Caco-2 (cell line): Measurements from ENCODE around the gene CPB1. TPM values are rescaled to one million over a fixed set of nuclear protein-coding genes. Genes with fewer than 3 reads are reported as not detected.

ENCODE experiments used
- BruUV-seq: library from RNA; stranded (reverse); fragments of 400-500 nt; replicated peaks from 2 replicates; lab custom pipeline; 2021; lab: Mats Ljungman, UMichigan
- CTCF ChIA-PET: fragments of 300-600 bp; sonication (Branson Sonifier 250); formaldehyde crosslinking; loops from one replicate; lab custom pipeline; 2022; ENCODE audit warnings: antibody characterized with exemption; lab: Charles Lee
- POLR2A ChIA-PET: fragments of 300-600 bp; sonication (Branson Sonifier 250); formaldehyde crosslinking; loops from one replicate; lab custom pipeline; 2022; ENCODE audit warnings: antibody characterized with exemption; lab: Charles Lee
- DNase-seq, 2 experiments: peaks; one replicate each; pipeline versions ENCODE4 v3.0.0 to v3.0.0-alpha.2; 2020 to 2022
- H3K27me3 ChIP-seq: replicated peaks from 2 replicates; pipeline ENCODE4 v1.6.0; 2011; ENCODE audit warnings: low read length; ENCODE audit not compliant: control insufficient read depth, insufficient read depth
- H3K36me3 ChIP-seq: 2 replicates; pipeline ENCODE4 v1.5.1; 2011; ENCODE audit warnings: low read length; ENCODE audit not compliant: control insufficient read depth, insufficient read depth
- H3K4me1 ChIP-seq: fragments of 250-450 bp; sonication (Bioruptor Pico); 2 replicates; pipeline ENCODE4 v1.5.1; 2020; ENCODE audit warnings: mild to moderate bottlenecking
- H3K4me3 ChIP-seq: 2 replicates; pipeline ENCODE4 v1.5.1; 2011; ENCODE audit warnings: low read depth, mild to moderate bottlenecking, control low read depth, low read length
- H3K9me3 ChIP-seq: fragments of 250-450 bp; sonication (Bioruptor Pico); 2 replicates; pipeline ENCODE4 v1.5.1; 2020; ENCODE audit warnings: mild to moderate bottlenecking, moderate library complexity
- H3K27ac Mint-ChIP-seq: one replicate; pipeline ENCODE4 v1.8.0; 2022; ENCODE audit warnings: mixed read lengths; ENCODE audit not compliant: unreplicated experiment
- H3K27me3 Mint-ChIP-seq: one replicate; pipeline ENCODE4 v1.8.0; 2022; ENCODE audit warnings: mixed read lengths; ENCODE audit not compliant: insufficient read depth, unreplicated experiment
- H3K36me3 Mint-ChIP-seq: one replicate; pipeline ENCODE4 v1.8.0; 2022; ENCODE audit warnings: mild to moderate bottlenecking, mixed read lengths; ENCODE audit not compliant: insufficient read depth, unreplicated experiment
- H3K4me1 Mint-ChIP-seq: one replicate; pipeline ENCODE4 v1.8.0; 2022; ENCODE audit warnings: low read depth, mixed read lengths; ENCODE audit not compliant: unreplicated experiment
- H3K4me3 Mint-ChIP-seq: one replicate; pipeline ENCODE4 v1.8.0; 2022; ENCODE audit warnings: mild to moderate bottlenecking, moderate library complexity, mixed read lengths; ENCODE audit not compliant: unreplicated experiment
- H3K9me3 Mint-ChIP-seq: one replicate; pipeline ENCODE4 v1.8.0; 2022; ENCODE audit warnings: mixed read lengths; ENCODE audit not compliant: unreplicated experiment
- CTCF ChIP-seq, 2 experiments: fragments of 200-600 bp in 1 of 2; IDR thresholded peaks; 1 replicate in 1 of 2; 2 replicates in 1 of 2; pipeline versions ENCODE4 v1.5.1 to v1.8.0; 2011 to 2022; ENCODE audit warnings: antibody characterized with exemption in 1 of 2, control low read depth in 1 of 2, inconsistent platforms in 1 of 2, low read depth in 1 of 2, low read length in 1 of 2, mild to moderate bottlenecking in 1 of 2, moderate library complexity in 1 of 2; ENCODE audit not compliant: insufficient read depth in 1 of 2, severe bottlenecking in 1 of 2, unreplicated experiment in 1 of 2
- intact Hi-C: fragments of 100-400 bp; cut with micrococcal nuclease; formaldehyde crosslinking; loops from one replicate; pipeline ENCODE4 v1.10.0; 2022; ENCODE audit not compliant: unreplicated experiment
- total RNA-seq: library from RNA; stranded (reverse); gene quantifications from 2 replicates; pipeline ENCODE4 v1.2.3, GENCODE V29; 2022

CPB1 gene
- total RNA-seq, 1 experiment from 2014 or later: not detected

- Histone ChIP-seq H3K27me3 (no peaks in the 10 kb centered on the region), H3K36me3 (no peaks in the 10 kb centered on the region), H3K4me1 (no peaks in the 10 kb centered on the region), H3K4me3 (no peak overlapping the region), H3K9me3 (no peaks in the 10 kb centered on the region)
- no peak for DNase-seq
- no peak for TF ChIP-seq CTCF (IDR thresholded peaks at IDR 0.05; ENCODE audit: insufficient read depth in 1 of 2, low read depth in 1 of 2, low read length in 1 of 2, severe bottlenecking in 1 of 2, unreplicated experiment in 1 of 2)
- POLR2A ChIA-PET: no interaction called here
- intact Hi-C loops: no loop called here
- Mint-ChIP-seq H3K27me3 (peaks cover 6% of the 10 kb centered on the region), H3K4me3 (no peak overlapping the region), H3K4me1 (no peaks in the 10 kb centered on the region), H3K36me3 (no peaks in the 10 kb centered on the region), H3K9me3 (no peaks in the 10 kb centered on the region), H3K27ac (no peak overlapping the region)
- CTCF ChIA-PET: no interaction called here
- BruUV-seq: no TSS peak
These were observed 56.6 kb downstream of the CPB1 start for GRCh38 chr3:148884261-148884660.

GRCh38 chr3:148889828-148890227 lies 62.2 kb downstream of the CPB1 start:
- H3K9me3 Mint-ChIP-seq: no peaks in the 10 kb centered on the region
- DNase-seq: no peak
- Histone ChIP-seq H3K4me3 (no peak overlapping the region), H3K36me3 (no peaks in the 10 kb centered on the region), H3K27me3 (no peaks in the 10 kb centered on the region), H3K9me3 (no peaks in the 10 kb centered on the region), H3K4me1 (no peaks in the 10 kb centered on the region)
- H3K36me3 Mint-ChIP-seq: no peaks in the 10 kb centered on the region
- ChIA-PET CTCF (interaction anchor here (0.7 kb wide), 3 partner anchors 10 to 163 kb away, joined by 3 to 6 read pairs (median 6); no protein-coding TSS in a partner anchor), POLR2A (no interaction called here)
- no peak overlapping the region for H3K27ac Mint-ChIP-seq
- H3K4me3 Mint-ChIP-seq: no peak overlapping the region
- intact Hi-C loops: loop anchor here (2.0 kb wide), 1 partner anchor 15 kb away; no protein-coding TSS in a partner anchor
- BruUV-seq: no TSS peak
- no peaks in the 10 kb centered on the region for H3K4me1 Mint-ChIP-seq
- TF ChIP-seq CTCF (IDR thresholded peaks at IDR 0.05; ENCODE audit: insufficient read depth in 1 of 2, low read depth in 1 of 2, low read length in 1 of 2, severe bottlenecking in 1 of 2, unreplicated experiment in 1 of 2): no peak
- H3K27me3 Mint-ChIP-seq: peaks cover 10% of the 10 kb centered on the region

- Mint-ChIP-seq H3K4me3 (no peak overlapping the region), H3K9me3 (no peaks in the 10 kb centered on the region), H3K4me1 (no peaks in the 10 kb centered on the region), H3K27me3 (peaks cover 18% of the 10 kb centered on the region), H3K27ac (no peak overlapping the region), H3K36me3 (no peaks in the 10 kb centered on the region)
- no peaks in the 10 kb centered on the region for H3K36me3 ChIP-seq
- BruUV-seq: no TSS peak
- intact Hi-C loops: no loop called here
- no peak for DNase-seq
- POLR2A ChIA-PET: no interaction called here
- CTCF ChIA-PET: no interaction called here
- H3K27me3 ChIP-seq: no peaks in the 10 kb centered on the region
- TF ChIP-seq CTCF (IDR thresholded peaks at IDR 0.05; ENCODE audit: insufficient read depth in 1 of 2, low read depth in 1 of 2, low read length in 1 of 2, severe bottlenecking in 1 of 2, unreplicated experiment in 1 of 2): no peak
- no peak overlapping the region for H3K4me3 ChIP-seq
- H3K4me1 ChIP-seq: no peaks in the 10 kb centered on the region
- H3K9me3 ChIP-seq: no peaks in the 10 kb centered on the region
These were observed 68.5 kb downstream of the CPB1 start for GRCh38 chr3:148896062-148896461.
